GM12878 (cell line): ENCODE measurements around the gene PCSK6. TPM values are rescaled to one million over a fixed set of nuclear protein-coding genes. Genes with fewer than 3 reads are reported as not detected.

Experiments used
- BHLHE40 ChIP-seq, 2 experiments: fragments of 450-650 bp in 1 of 2; IDR thresholded peaks; 2 replicates each; pipeline ENCODE4 v1.6.1; 2011 to 2017; ENCODE audit warnings: low read depth in 2 of 2, borderline replicate concordance in 1 of 2, improper control_type of control experiment in 1 of 2, low read length in 1 of 2, mild to moderate bottlenecking in 1 of 2
- EP300 ChIP-seq, 2 experiments: fragments of 150-350 bp in 1 of 2; IDR thresholded peaks; 2 replicates each; pipeline ENCODE4 v1.6.1; 2011 to 2012; ENCODE audit warnings: low read depth in 2 of 2, low read length in 2 of 2, borderline replicate concordance in 1 of 2, improper control_type of control experiment in 1 of 2, inconsistent platforms in 1 of 2; ENCODE audit not compliant: control insufficient read depth in 1 of 2
- HCFC1 ChIP-seq: fragments of 150-350 bp; IDR thresholded peaks from 2 replicates; pipeline ENCODE4 v1.6.1; 2014; ENCODE audit warnings: low read length
- KLF5 ChIP-seq: fragments of 450-650 bp; IDR thresholded peaks from 2 replicates; pipeline ENCODE4 v1.6.1; 2014; ENCODE audit warnings: mild to moderate bottlenecking; ENCODE audit not compliant: partially characterized antibody
- RFX5 ChIP-seq: IDR thresholded peaks from 2 replicates; pipeline ENCODE4 v1.6.1; 2011; ENCODE audit warnings: low read depth, low read length, improper control_type of control experiment
- SMC3 ChIP-seq: IDR thresholded peaks from 2 replicates; pipeline ENCODE4 v1.6.1; 2011; ENCODE audit warnings: low read length, improper control_type of control experiment, borderline replicate concordance
- SPI1 ChIP-seq: IDR thresholded peaks from 2 replicates; pipeline ENCODE4 v1.6.1; 2011; ENCODE audit warnings: low read depth, mild to moderate bottlenecking, low read length, moderate library complexity, borderline replicate concordance; ENCODE audit not compliant: insufficient read depth
- ZNF24 ChIP-seq: fragments of 450-650 bp; IDR thresholded peaks from 2 replicates; pipeline ENCODE4 v1.6.1; 2017; ENCODE audit warnings: antibody characterized with exemption, mild to moderate bottlenecking
- polyA plus RNA-seq, 11 experiments: library from polyadenylated mRNA; depleted of rRNA in 4 of 11; unstranded in 6 of 11; stranded (reverse) in 5 of 11; fragments of >200 nt; fragmentation: Nextera tagmentation in 4 of 11; fragmentation: Illumina TruSeq in 1 of 11; extraction: Ambion mirVana in 4 of 11; extraction: Trizol in 1 of 11; gene quantifications; 1 replicate in 1 of 11; 2 replicates in 10 of 11; pipeline versions ENCODE4 v1.2.1 to v1.2.3, GENCODE V29; 2011 to 2016; ENCODE audit warnings: inconsistent platforms in 2 of 11, missing spikeins in 2 of 11, low read depth in 1 of 11
- total RNA-seq, 4 experiments: library from RNA; depleted of rRNA in 3 of 4; stranded (reverse); fragments of >200 nt in 3 of 4; fragmentation: Illumina TruSeq in 1 of 4; extraction: Trizol in 1 of 4; gene quantifications; 2 replicates each; pipeline versions ENCODE4 v1.2.1 to v1.2.3, GENCODE V29; 2013 to 2021
- TF ChIP-seq, protein P1 (sequence below): fragments of 450-650 bp; IDR thresholded peaks from 2 replicates; pipeline ENCODE4 v1.6.1; 2017; ENCODE audit warnings: mild to moderate bottlenecking
- TF ChIP-seq, protein P2 (sequence below): fragments of 450-650 bp; IDR thresholded peaks from 2 replicates; pipeline ENCODE4 v1.6.1; 2017; ENCODE audit warnings: antibody characterized with exemption, mild to moderate bottlenecking, moderate library complexity

The PCSK6 gene
- total and polyA plus RNA-seq, 10 of the 15 experiments (the other 5 are each of a cell fraction or from before 2014, with no cell fraction given): 0.19 to 0.67 (median 0.25) TPM; not detected in 4

DNA sequence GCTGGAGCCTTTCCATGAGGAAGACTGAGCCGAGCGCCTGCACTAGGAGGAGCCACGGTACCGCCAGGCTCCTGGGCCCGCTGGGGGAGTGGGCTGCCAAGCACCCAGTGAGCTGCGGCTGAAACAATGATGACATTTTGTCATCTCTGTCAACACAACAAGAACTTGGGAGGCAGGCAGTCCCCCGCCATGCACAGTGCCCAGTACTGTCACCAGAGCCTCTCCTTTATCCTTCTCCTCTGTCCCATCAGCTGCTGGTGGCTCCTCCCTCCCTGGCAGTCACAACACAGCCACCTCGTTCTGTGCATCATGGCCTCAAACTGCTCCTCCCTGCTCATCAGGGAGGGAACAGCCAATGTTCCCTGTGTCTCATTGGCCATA lies 34.0 kb upstream of the PCSK6 start (continued):
- TF ChIP-seq SMC3 (no peak), HCFC1 (no peak), ZNF24 (no peak), SPI1 (no peak), EP300 (IDR thresholded peaks at IDR 0.05; ENCODE audit: borderline replicate concordance in 1 of 2, control insufficient read depth in 1 of 2, low read depth in 2 of 2, low read length in 2 of 2) (no peak), KLF5 (no peak), RFX5 (no peak), BHLHE40 (IDR thresholded peaks at IDR 0.05; ENCODE audit: borderline replicate concordance in 1 of 2, low read depth in 2 of 2, low read length in 1 of 2) (no peak)
- TF ChIP-seq, protein P1, sequence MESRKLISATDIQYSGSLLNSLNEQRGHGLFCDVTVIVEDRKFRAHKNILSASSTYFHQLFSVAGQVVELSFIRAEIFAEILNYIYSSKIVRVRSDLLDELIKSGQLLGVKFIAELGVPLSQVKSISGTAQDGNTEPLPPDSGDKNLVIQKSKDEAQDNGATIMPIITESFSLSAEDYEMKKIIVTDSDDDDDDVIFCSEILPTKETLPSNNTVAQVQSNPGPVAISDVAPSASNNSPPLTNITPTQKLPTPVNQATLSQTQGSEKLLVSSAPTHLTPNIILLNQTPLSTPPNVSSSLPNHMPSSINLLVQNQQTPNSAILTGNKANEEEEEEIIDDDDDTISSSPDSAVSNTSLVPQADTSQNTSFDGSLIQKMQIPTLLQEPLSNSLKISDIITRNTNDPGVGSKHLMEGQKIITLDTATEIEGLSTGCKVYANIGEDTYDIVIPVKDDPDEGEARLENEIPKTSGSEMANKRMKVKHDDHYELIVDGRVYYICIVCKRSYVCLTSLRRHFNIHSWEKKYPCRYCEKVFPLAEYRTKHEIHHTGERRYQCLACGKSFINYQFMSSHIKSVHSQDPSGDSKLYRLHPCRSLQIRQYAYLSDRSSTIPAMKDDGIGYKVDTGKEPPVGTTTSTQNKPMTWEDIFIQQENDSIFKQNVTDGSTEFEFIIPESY: no peak
- TF ChIP-seq, protein P2, sequence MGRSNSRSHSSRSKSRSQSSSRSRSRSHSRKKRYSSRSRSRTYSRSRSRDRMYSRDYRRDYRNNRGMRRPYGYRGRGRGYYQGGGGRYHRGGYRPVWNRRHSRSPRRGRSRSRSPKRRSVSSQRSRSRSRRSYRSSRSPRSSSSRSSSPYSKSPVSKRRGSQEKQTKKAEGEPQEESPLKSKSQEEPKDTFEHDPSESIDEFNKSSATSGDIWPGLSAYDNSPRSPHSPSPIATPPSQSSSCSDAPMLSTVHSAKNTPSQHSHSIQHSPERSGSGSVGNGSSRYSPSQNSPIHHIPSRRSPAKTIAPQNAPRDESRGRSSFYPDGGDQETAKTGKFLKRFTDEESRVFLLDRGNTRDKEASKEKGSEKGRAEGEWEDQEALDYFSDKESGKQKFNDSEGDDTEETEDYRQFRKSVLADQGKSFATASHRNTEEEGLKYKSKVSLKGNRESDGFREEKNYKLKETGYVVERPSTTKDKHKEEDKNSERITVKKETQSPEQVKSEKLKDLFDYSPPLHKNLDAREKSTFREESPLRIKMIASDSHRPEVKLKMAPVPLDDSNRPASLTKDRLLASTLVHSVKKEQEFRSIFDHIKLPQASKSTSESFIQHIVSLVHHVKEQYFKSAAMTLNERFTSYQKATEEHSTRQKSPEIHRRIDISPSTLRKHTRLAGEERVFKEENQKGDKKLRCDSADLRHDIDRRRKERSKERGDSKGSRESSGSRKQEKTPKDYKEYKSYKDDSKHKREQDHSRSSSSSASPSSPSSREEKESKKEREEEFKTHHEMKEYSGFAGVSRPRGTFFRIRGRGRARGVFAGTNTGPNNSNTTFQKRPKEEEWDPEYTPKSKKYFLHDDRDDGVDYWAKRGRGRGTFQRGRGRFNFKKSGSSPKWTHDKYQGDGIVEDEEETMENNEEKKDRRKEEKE: no peak
